22Rv1 (cell line): ENCODE data around the gene ATG2B.

Experiments used
- ZFX ChIP-seq: fragments of 450-650 bp; IDR thresholded peaks from 2 replicates; pipeline ENCODE4 v1.6.1; 2017; ENCODE audit warnings: antibody characterized with exemption, borderline replicate concordance
- TF ChIP-seq, protein P1 (sequence below): fragments of 450-650 bp; IDR thresholded peaks from 2 replicates; pipeline ENCODE4 v1.5.1; 2017; ENCODE audit warnings: mild to moderate bottlenecking

DNA sequence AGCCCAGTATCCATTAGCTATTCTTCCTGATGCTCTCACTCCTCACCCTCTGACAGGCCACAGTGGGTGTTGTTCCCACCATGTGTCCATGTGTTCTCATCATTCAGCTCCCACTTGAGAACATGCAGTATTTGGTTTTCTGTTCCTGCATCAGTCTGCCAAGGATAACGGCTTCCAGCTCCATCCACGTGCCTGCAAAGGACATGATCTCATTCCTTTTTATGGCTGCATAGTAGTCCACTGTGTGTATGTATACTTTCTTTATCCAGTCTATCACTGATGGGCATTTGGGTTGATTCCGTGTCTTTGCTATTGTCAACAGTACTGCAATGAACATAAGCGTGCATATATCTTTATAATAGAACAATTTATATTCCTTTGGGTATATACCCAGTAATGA lies 8.9 kb downstream of the ATG2B start:
- TF ChIP-seq, protein P1, sequence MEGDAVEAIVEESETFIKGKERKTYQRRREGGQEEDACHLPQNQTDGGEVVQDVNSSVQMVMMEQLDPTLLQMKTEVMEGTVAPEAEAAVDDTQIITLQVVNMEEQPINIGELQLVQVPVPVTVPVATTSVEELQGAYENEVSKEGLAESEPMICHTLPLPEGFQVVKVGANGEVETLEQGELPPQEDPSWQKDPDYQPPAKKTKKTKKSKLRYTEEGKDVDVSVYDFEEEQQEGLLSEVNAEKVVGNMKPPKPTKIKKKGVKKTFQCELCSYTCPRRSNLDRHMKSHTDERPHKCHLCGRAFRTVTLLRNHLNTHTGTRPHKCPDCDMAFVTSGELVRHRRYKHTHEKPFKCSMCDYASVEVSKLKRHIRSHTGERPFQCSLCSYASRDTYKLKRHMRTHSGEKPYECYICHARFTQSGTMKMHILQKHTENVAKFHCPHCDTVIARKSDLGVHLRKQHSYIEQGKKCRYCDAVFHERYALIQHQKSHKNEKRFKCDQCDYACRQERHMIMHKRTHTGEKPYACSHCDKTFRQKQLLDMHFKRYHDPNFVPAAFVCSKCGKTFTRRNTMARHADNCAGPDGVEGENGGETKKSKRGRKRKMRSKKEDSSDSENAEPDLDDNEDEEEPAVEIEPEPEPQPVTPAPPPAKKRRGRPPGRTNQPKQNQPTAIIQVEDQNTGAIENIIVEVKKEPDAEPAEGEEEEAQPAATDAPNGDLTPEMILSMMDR = no peak
- TF ChIP-seq ZFX = no peak
